Activated naive CD8-positive, alpha-beta T cell treated with anti-CD3 and anti-CD28 coated beads, Interleukin-2, amount 10 ng/mL, durations not matched to agents 7 days and 5 days (primary cell): ENCODE results near the gene ATP5MK. TPM values are rescaled to one million over a fixed set of nuclear protein-coding genes. Genes with fewer than 3 reads are reported as not detected.
"Not testable (repeated sequence)": the region's sequence is repeated elsewhere in the genome, so short reads cannot be mapped to it uniquely, and the experiment has no call there.

ENCODE experiments used
- ATAC-seq: fragments of 150-1000 bp; cut with Tn5 transposase; one replicate; pipeline ENCODE4 v1.10.0; 2021; ENCODE audit warnings: low read depth, moderate library complexity
- POLR2A ChIA-PET: fragments of 350-600 bp; sonication (Branson Sonifier 250); formaldehyde crosslinking; loops from one replicate; lab custom pipeline; 2021; ENCODE audit warnings: antibody characterized with exemption; lab: Charles Lee
- DNase-seq: peaks from one replicate; pipeline ENCODE4 v3.0.0; 2021
- H3K27ac Mint-ChIP-seq: one replicate; pipeline ENCODE4 v1.8.0; 2022; ENCODE audit warnings: mild to moderate bottlenecking, mixed read lengths
- H3K27me3 Mint-ChIP-seq: one replicate; pipeline ENCODE4 v1.8.0; 2022; ENCODE audit warnings: mild to moderate bottlenecking, moderate library complexity, mixed read lengths
- H3K36me3 Mint-ChIP-seq: one replicate; pipeline ENCODE4 v1.8.0; 2021; ENCODE audit warnings: mild to moderate bottlenecking, mixed read lengths
- H3K4me1 Mint-ChIP-seq: one replicate; pipeline ENCODE4 v1.8.0; 2021; ENCODE audit warnings: mixed read lengths
- H3K4me3 Mint-ChIP-seq: one replicate; pipeline ENCODE4 v1.8.0; 2022; ENCODE audit warnings: mild to moderate bottlenecking, moderate library complexity, mixed read lengths
- H3K9me3 Mint-ChIP-seq: one replicate; pipeline ENCODE4 v1.8.0; 2021; ENCODE audit warnings: mixed read lengths
- total RNA-seq, 2 experiments: library from RNA; stranded (reverse); gene quantifications; one replicate each; pipeline ENCODE4 v1.2.3, GENCODE V29; 2021

Gene ATP5MK
- total RNA-seq, 2 experiments from 2014 or later: 264 to 291 TPM

DNA sequence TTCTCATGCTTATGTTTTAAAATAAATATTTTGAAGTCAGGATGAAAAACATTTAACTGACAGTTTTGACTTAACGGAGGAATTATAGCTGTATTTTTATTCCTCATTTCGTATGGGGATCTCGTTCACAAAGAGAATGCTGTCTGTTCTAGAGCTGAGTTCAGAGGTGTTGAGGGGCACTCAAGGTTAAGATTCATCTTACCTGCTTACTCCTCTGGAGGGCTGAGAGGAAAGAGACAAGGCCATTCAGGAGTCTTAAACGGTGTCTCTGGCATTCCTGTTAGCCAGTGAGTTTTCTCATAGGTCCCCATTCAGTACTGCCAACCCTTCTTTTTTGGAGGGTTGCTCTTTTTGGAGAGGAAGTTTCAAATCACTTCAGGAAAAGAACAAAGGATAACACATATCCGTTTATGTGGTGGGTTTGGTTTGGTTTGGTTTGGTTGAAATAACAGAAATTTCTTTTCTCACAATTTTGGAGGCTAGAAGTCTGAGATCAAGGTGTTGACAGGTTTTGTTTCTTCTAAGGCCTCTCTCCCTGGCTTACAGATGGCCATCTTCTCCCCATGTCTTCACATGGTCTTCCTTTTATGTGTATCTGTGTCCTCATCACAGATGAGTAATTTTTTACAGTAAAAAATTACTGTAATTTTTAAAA lies 32.8 kb upstream of the ATP5MK start:
- ATAC-seq (peak; percentile 69), DNase-seq (no peak)
- no peaks in the 10 kb centered on the region for H3K9me3 Mint-ChIP-seq
- peak overlapping the region; percentile 89 for H3K27ac Mint-ChIP-seq
- peak overlapping the region; percentile 46 for H3K4me3 Mint-ChIP-seq
- H3K4me1 Mint-ChIP-seq: peaks cover 55% of the 10 kb centered on the region
- peaks cover 62% of the 10 kb centered on the region for H3K36me3 Mint-ChIP-seq
- POLR2A ChIA-PET: no interaction called here
- H3K27me3 Mint-ChIP-seq: no peaks in the 10 kb centered on the region

DNA sequence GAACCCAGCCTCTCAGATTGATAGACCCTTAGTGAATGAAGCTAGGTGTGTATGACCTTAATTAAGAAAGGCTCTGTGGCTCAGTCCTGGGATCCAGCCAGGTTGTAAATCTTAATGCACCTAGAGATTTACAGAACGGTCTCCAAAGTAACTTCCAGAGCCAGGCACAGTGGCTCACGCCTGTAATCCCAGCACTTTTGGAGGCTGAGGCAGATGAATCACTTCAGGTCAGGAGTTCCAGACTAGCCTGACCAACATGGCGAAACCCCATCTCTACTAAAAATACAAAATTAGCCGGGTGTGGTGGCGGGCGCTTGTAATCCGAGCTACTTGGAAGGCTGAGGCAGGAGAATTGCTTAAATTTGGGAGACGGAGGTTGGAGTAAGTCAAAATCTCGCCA lies 31.6 kb upstream of the ATP5MK start:
- H3K9me3 Mint-ChIP-seq: no peaks in the 10 kb centered on the region
- POLR2A ChIA-PET: interaction anchor here (1.4 kb wide), 2 partner anchors 10 to 24 kb away, joined by 3 to 4 read pairs; partner anchors contain the start of gene CALHM2
- peaks cover 60% of the 10 kb centered on the region for H3K36me3 Mint-ChIP-seq
- H3K27ac Mint-ChIP-seq: peak overlapping the region; percentile 49
- H3K4me3 Mint-ChIP-seq: no peak overlapping the region
- peaks cover 52% of the 10 kb centered on the region for H3K4me1 Mint-ChIP-seq
- no peak for DNase-seq
- H3K27me3 Mint-ChIP-seq: no peaks in the 10 kb centered on the region
- ATAC-seq: no peak

DNA sequence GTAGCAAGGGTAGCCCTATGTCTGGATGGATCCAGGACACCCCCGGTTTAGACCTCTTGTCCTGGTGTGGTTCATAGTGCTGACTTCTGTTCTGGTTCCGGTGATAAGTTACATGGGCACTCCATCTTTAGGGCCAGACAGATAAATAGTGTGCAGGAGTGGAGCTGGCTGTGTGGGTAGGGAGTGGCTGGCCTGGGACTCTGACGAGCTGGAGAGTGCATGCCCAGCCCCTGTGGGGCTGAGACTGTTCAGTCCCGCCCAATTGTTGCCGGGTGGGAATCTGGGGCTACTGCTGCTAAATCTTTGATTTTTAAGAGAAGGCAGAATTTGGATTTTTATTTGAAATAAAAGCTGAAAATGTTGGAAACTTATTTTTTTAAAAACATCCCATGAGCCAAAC lies 27.5 kb upstream of the ATP5MK start:
- Mint-ChIP-seq H3K27me3 (no peaks in the 10 kb centered on the region), H3K4me3 (no peak overlapping the region), H3K4me1 (peaks cover 18% of the 10 kb centered on the region), H3K9me3 (no peaks in the 10 kb centered on the region), H3K27ac (peak overlapping the region; percentile 17), H3K36me3 (peaks cover 50% of the 10 kb centered on the region)
- DNase-seq (no peak), ATAC-seq (no peak)
- POLR2A ChIA-PET: interaction anchor here (2.8 kb wide), 1 partner anchor 20 kb away, joined by 7 read pairs; no protein-coding TSS in a partner anchor

- POLR2A ChIA-PET: interaction anchor here (0.6 to 1.3 kb wide), 2 partner anchors 8 to 52 kb away, joined by 4 to 5 read pairs; no protein-coding TSS in a partner anchor
- Mint-ChIP-seq H3K27ac (peak overlapping the region; percentile 28), H3K36me3 (peaks cover 39% of the 10 kb centered on the region), H3K4me3 (no peak overlapping the region), H3K9me3 (no peaks in the 10 kb centered on the region), H3K27me3 (no peaks in the 10 kb centered on the region), H3K4me1 (peaks cover 2% of the 10 kb centered on the region)
- no peak for ATAC-seq
- DNase-seq: no peak
Measured at GRCh38 chr10:103419101-103419500, 22.8 kb upstream of the ATP5MK start.

- Mint-ChIP-seq H3K4me3 (no peak overlapping the region), H3K27me3 (no peaks in the 10 kb centered on the region), H3K9me3 (no peaks in the 10 kb centered on the region), H3K4me1 (peaks cover 2% of the 10 kb centered on the region), H3K27ac (no peak overlapping the region), H3K36me3 (peaks cover 31% of the 10 kb centered on the region)
- DNase-seq (no peak), ATAC-seq (no peak)
- POLR2A ChIA-PET: interaction anchor here (1.1 to 1.3 kb wide), 4 partner anchors 10 to 68 kb away, joined by 4 to 6 read pairs (median 4); partner anchors contain the start of gene CALHM2
Measured at GRCh38 chr10:103417601-103418000, 21.3 kb upstream of the ATP5MK start.

DNA sequence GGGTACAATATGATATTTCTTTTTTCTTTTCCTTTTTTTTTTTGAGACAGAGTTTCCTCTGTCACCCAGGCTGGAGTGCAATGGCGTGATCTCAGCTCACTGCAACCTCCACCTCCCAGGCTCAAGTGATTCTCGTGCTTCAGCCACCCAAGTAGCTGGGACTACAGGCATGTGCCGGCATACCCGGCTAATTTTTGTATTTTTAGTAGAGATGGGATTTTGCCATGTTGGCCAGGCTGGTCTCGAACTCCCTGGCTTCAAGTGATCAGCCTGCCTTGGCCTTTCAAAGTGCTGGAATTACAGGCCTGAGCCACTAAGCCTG lies 20.8 kb upstream of the ATP5MK start:
- H3K27me3 Mint-ChIP-seq, DNase-seq, H3K4me3 Mint-ChIP-seq, H3K4me1 Mint-ChIP-seq, H3K27ac Mint-ChIP-seq, H3K9me3 Mint-ChIP-seq, ATAC-seq: not testable (repeated sequence)
- POLR2A ChIA-PET: interaction anchor here (1.1 to 1.4 kb wide), 4 partner anchors 35 to 76 kb away, joined by 3 to 6 read pairs (median 4); partner anchors contain the start of gene CALHM2
- peaks cover 27% of the 10 kb centered on the region for H3K36me3 Mint-ChIP-seq

GRCh38 chr10:103416436-103417147 lies 20.3 kb upstream of the ATP5MK start:
- Mint-ChIP-seq H3K9me3 (no peaks in the 10 kb centered on the region), H3K4me3 (no peak overlapping the region), H3K4me1 (peaks cover 2% of the 10 kb centered on the region), H3K27me3 (no peaks in the 10 kb centered on the region), H3K36me3 (peaks cover 26% of the 10 kb centered on the region), H3K27ac (no peak overlapping the region)
- DNase-seq (peak; percentile 53), ATAC-seq (peak; percentile 54)
- POLR2A ChIA-PET: interaction anchor here (1.1 to 1.4 kb wide), 4 partner anchors 36 to 76 kb away, joined by 3 to 6 read pairs (median 4); partner anchors contain the start of gene CALHM2

- no peak overlapping the region for H3K4me3 Mint-ChIP-seq
- peaks cover 2% of the 10 kb centered on the region for H3K4me1 Mint-ChIP-seq
- H3K36me3 Mint-ChIP-seq: peaks cover 23% of the 10 kb centered on the region
- POLR2A ChIA-PET: interaction anchor here (1.4 kb wide), 1 partner anchor 77 kb away, joined by 3 read pairs; no protein-coding TSS in a partner anchor
- H3K27me3 Mint-ChIP-seq: no peaks in the 10 kb centered on the region
- ATAC-seq (no peak), DNase-seq (no peak)
- H3K9me3 Mint-ChIP-seq: no peaks in the 10 kb centered on the region
- no peak overlapping the region for H3K27ac Mint-ChIP-seq
Measured at GRCh38 chr10:103415581-103415980, 19.3 kb upstream of the ATP5MK start.

DNA sequence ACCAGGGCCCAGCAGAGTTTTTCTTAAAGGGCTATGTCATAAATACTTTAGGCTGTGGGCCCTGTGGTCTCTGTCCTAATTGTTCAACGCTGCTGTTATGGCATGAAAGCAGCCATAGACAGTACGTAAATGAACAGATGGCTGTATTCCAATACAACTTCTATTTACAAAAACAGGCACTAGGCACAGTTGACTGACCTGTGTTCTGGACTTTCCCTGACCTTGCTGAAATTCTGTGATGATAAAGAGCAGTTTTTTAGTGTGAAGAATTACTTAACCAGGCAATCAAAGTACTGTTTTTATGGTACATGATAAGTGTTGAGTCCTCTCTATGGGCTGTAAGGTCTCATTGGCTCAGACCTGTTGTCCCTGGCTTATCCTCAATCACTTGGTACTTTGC lies 17.3 kb upstream of the ATP5MK start:
- Mint-ChIP-seq H3K36me3 (peaks cover 24% of the 10 kb centered on the region), H3K4me1 (no peaks in the 10 kb centered on the region), H3K27ac (no peak overlapping the region), H3K27me3 (no peaks in the 10 kb centered on the region), H3K9me3 (no peaks in the 10 kb centered on the region), H3K4me3 (no peak overlapping the region)
- no peak for DNase-seq
- POLR2A ChIA-PET: no interaction called here
- ATAC-seq: no peak

DNA sequence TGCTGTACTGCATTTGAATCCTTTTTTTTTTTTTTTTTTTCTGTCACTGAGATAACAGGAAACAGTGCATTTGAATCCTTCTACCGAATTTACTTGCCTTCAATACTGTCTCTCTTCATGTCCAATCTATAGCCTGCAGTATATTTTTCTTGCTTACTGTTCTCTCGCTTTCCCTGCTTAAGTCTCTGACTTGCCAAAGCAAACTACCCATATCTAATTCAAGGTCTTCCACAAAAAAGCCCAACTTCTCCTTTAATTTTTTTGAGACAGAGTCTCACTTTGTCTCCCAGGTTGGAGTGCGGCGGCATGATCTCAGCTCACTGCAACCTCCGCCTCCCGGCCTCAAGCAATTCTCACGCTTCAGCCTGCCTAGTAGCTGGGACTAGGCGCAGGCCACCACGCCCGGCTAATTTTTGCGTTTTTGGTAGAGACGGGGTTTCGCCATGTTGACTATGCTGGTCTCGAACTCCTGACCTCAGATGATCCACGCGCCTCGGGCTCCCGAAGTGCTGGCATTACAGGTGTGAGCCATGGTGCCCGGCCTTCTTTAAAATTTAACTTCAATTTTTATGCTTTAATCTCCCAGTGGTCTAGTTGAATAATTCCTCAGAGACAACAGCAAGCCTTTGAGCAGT lies 1.0 kb upstream of the ATP5MK start:
- H3K4me1 Mint-ChIP-seq: peaks cover 42% of the 10 kb centered on the region
- DNase-seq: no peak
- H3K9me3 Mint-ChIP-seq: no peaks in the 10 kb centered on the region
- H3K4me3 Mint-ChIP-seq: peak overlapping the region; percentile 93
- no peak for ATAC-seq
- POLR2A ChIA-PET: interaction anchor here (1.0 to 3.2 kb wide), 6 partner anchors 8 to 158 kb away, joined by 3 to 27 read pairs (median 6); partner anchors contain the start of gene TAF5
- H3K27ac Mint-ChIP-seq: peak overlapping the region; percentile 91
- H3K36me3 Mint-ChIP-seq: peaks cover 18% of the 10 kb centered on the region
- H3K27me3 Mint-ChIP-seq: no peaks in the 10 kb centered on the region

- POLR2A ChIA-PET: interaction anchor here (0.7 to 3.2 kb wide), 9 partner anchors 8 to 158 kb away, joined by 3 to 27 read pairs (median 5); partner anchors contain the start of genes CALHM2, NEURL1 and TAF5
- no peaks in the 10 kb centered on the region for H3K27me3 Mint-ChIP-seq
- no peaks in the 10 kb centered on the region for H3K9me3 Mint-ChIP-seq
- ATAC-seq (no peak), DNase-seq (no peak)
- peak overlapping the region; percentile 91 for H3K27ac Mint-ChIP-seq
- H3K4me3 Mint-ChIP-seq: peak overlapping the region; percentile 93
- H3K4me1 Mint-ChIP-seq: peaks cover 43% of the 10 kb centered on the region
- H3K36me3 Mint-ChIP-seq: peaks cover 18% of the 10 kb centered on the region
Measured at GRCh38 chr10:103396789-103397087, 463 bp upstream of the ATP5MK start.

DNA sequence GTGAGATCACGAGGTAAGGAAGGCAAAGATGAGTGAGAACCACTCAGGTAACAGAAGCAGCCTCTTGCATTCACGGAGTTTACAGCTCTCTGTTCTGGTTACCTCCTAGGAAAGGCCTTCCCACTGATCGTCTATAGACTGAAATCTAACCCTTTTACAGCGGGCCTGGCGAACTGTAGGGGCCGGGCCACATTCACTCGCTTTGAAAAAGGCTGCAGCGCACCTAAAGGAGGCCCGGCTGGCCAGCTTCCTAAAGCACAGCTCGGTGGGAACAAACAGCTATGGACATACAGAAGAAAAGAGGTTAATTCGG lies 565 bp downstream of the ATP5MK start:
- POLR2A ChIA-PET: interaction anchor here (0.8 to 3.2 kb wide), 9 partner anchors 9 to 157 kb away, joined by 3 to 27 read pairs (median 5); partner anchors contain the start of genes CALHM2 and TAF5
- no peak for ATAC-seq
- Mint-ChIP-seq H3K9me3 (no peaks in the 10 kb centered on the region), H3K36me3 (peaks cover 18% of the 10 kb centered on the region), H3K27me3 (no peaks in the 10 kb centered on the region), H3K4me3 (peak overlapping the region; percentile 93), H3K4me1 (peaks cover 45% of the 10 kb centered on the region), H3K27ac (peak overlapping the region; percentile 91)
- no peak for DNase-seq

GRCh38 chr10:103394180-103394579 lies 2.1 kb downstream of the ATP5MK start:
- Mint-ChIP-seq H3K4me3 (peak overlapping the region; percentile 33), H3K9me3 (no peaks in the 10 kb centered on the region), H3K4me1 (peaks cover 40% of the 10 kb centered on the region), H3K36me3 (peaks cover 10% of the 10 kb centered on the region), H3K27ac (peak overlapping the region; percentile 58), H3K27me3 (no peaks in the 10 kb centered on the region)
- DNase-seq (no peak), ATAC-seq (no peak)
- POLR2A ChIA-PET: interaction anchor here (1.2 kb wide), 1 partner anchor 25 kb away, joined by 4 read pairs; no protein-coding TSS in a partner anchor
